Dedifferentiated amniotic fluid mesenchymal stem cell (primary cell): ENCODE results near the gene PTPRK.

Source experiments
- DNase-seq: peaks from one replicate; pipeline ENCODE4 v3.0.0-alpha.2; 2016; ENCODE audit errors: extremely low spot score

The PTPRK gene

DNA sequence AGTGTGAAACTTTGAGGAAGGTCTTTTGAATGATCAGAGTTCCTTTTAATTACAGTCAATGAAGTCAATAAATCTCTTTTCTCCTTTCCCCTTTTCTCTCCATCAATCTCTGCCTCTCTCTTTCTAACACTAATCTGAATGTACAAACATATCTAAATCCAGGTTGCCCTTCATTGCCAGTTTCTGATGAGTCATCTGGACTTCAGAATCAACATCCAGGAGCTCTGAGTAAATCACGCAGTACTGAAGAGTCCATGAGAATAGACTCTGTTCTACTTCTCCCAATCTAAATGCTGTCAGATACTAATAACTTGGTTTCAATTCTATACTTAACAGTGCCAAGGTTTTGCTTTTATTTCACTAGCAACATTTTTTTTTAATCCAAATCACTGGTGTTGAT lies 380.9 kb downstream of the PTPRK start:
- DNase-seq, result no peak

- DNase-seq, result no peak
These were observed 381.7 kb downstream of the PTPRK start for GRCh38 chr6:128138694-128139093.

- DNase-seq, result no peak
These were observed 385.1 kb downstream of the PTPRK start for GRCh38 chr6:128135325-128135724.

- peak; percentile 46 for DNase-seq
These were observed 388.8 kb downstream of the PTPRK start for GRCh38 chr6:128131566-128131965.

GRCh38 chr6:128131036-128131435 lies 389.4 kb downstream of the PTPRK start:
- no peak for DNase-seq

- no peak for DNase-seq
These were observed 390.7 kb downstream of the PTPRK start for GRCh38 chr6:128129679-128130078.

- no peak for DNase-seq
These were observed 392.7 kb downstream of the PTPRK start for GRCh38 chr6:128127650-128128049.

- no peak for DNase-seq
These were observed 395.7 kb downstream of the PTPRK start for GRCh38 chr6:128124713-128125112.

DNA sequence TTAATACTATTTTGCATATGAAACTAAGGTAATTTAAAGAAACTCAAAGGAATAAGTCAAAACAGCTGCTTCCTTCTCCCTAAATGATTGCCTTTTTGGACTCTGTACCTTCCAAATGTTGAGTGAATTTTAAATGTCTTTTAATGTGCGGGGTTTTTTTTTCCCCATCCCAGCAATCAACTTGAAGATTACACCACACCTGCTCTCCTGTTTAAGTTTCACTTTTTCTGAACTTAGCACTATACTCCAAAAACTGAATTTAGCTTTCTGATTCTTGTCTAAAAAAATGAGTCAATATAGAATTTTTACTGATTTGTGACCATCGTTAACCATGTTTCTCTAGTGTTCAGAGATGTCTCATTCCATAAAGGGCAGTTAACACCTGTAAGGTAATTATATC lies 398.8 kb downstream of the PTPRK start:
- DNase-seq, result no peak

DNA sequence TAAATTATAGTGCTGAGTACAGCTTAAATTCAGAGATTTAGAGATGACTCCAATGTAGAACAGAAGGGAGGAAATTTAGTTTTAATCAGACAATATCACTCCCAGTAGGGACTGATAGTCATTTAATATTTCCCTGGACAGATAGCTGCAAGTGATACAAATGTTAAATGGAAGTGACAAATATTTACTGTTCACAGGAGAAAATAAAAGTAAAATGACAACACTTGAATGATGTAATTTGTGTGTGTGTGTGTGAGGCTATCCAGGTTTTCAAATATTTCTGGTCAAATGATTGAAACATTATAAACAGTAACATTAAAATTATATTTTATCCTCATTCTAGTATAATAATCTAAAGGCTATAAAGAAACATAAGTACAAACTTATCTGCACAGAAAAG lies 399.2 kb downstream of the PTPRK start:
- no peak for DNase-seq

GRCh38 chr6:128118401-128118800 lies 402.0 kb downstream of the PTPRK start:
- no peak for DNase-seq

DNA sequence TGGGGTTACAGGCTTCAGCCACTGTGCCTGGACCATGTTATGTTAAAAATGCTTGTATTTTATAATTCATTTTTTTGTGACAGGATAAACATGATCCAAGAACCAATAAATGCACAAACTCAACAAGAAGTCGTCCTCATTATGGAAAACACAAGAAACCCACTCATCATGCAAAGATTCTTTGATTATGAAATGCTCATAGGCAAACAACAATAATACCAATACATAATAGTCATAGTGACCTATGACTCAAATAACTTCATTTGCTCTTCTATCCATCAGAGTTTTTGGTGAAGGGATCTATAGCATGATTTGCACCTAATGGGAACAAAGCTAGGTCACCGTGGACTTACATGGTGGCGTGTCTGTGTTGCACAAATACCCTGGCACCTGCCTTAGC lies 402.5 kb downstream of the PTPRK start:
- DNase-seq, result no peak

DNA sequence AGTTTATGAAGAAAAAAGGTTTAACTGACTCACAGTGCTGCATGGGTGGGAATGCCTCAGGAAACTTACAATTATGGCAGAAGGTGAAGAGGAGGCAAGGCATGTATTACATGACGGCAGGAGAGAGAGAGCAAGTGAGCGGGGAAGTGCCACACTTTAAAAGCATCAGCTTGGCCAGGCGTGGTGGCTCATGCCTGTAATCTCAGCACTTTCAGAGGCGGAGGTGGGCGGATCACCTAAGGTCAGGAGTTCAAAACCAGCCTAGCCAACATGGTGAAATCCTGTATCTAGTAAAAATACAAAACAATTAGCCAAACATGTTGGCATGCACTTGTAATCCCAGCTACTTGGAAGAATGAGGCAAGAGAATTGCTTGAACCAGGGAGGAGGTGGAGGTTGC lies 406.2 kb downstream of the PTPRK start:
- no peak for DNase-seq

GRCh38 chr6:128112494-128112893 lies 407.9 kb downstream of the PTPRK start:
- no peak for DNase-seq

DNA sequence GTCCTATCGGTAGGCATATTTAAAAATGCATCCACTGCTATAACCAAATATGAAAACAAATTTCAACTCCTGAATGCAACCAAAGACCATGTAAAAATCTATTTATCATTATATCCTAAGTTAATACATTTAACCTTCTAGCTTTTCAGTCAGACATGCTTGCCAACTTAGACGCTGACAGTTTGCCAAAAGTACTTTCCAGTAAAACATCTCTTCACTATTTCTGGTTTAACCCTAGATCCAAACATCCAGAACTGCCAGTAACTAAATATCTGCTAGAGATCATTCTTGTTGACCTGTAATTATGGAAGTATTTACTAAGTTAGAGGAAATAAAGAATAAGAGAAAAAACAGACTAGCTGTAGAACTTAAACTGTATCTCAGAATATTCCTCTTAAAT lies 409.3 kb downstream of the PTPRK start:
- DNase-seq, result no peak

DNA sequence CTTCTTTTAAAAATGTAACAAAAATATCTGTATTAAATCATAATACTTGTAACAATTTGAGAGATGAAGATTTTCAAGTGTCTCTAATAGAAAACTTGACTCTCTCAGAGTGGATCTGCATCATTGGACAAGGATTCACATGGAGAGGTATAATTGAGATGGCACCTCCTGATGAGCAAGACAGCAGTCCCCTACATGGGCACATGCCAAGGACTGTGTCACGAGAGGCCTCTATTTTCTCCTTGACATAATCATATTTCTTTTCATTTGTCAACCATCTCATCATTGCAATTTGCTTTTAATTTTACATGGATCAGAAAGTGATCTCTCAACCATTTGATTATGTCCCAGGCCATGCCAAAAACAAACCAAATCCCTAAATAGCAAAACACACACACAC lies 412.7 kb downstream of the PTPRK start:
- DNase-seq, result no peak

- no peak for DNase-seq
These were observed 420.7 kb downstream of the PTPRK start for GRCh38 chr6:128099571-128100197.

GRCh38 chr6:128098000-128098581 lies 422.3 kb downstream of the PTPRK start:
- no peak for DNase-seq

DNA sequence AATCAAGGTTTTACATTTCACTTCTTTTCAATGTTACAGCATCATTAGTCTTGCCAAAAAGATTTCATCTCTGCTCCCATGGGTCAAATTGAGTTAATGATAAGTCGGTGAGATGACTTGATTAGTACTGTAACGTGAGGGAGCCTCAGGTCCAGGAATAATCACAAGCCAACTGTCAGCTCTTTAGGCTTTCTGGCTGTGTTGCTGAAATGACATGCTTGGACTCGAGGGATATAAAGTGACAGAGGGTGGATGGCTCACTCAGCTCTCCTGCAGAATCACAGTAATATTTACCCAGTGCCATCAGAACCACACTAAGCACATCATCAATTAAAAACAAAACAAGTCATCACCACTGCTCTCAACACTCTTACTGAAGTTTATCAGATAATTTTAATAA lies 423.4 kb downstream of the PTPRK start:
- DNase-seq, result no peak

GRCh38 chr6:128095362-128095761 lies 425.0 kb downstream of the PTPRK start:
- no peak for DNase-seq

DNA sequence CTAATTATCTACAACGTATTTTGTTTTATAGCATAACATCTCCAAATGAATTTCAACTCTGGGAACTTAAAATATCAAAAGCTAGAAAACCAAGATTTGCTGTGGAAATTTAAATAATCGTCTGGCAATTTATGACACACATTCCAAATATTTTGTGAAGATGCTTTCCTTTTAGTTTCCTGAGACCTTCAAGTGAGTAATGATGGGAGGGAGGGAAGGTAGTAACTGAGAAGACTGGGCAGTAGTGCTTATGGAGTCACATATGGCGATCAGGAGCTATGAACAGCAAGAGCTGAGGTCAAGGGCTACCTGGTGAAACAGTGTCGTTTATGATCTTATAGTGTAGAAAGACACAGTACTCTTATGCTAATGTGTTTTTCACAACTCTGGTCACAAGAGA lies 441.4 kb downstream of the PTPRK start:
- no peak for DNase-seq

DNA sequence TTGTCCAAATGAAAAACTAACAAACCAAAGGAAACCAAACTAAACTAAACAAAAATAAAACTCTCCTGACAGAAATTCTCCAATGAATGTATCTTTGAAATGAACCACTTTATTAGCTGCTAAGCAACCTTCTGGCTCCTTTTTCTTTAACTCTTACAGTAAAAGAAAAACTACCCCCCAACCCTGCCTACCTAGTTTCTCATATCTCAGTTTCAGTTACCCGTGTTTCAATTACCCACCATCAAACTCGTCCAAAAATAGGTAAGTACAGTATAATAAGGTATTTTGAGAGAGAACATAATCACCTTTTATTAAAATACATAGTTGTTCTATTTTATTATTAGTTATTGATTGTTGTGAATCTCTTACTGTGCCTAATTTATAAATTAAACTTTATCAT lies 442.1 kb downstream of the PTPRK start:
- DNase-seq, result no peak

GRCh38 chr6:128076843-128077242 lies 443.6 kb downstream of the PTPRK start:
- DNase-seq, result no peak

GRCh38 chr6:128074567-128074966 lies 445.8 kb downstream of the PTPRK start:
- DNase-seq, result no peak
